Caco-2 (cell line): ENCODE measurements around the gene FTCDNL1. TPM values are rescaled to one million over a fixed set of nuclear protein-coding genes. Genes with fewer than 3 reads are reported as not detected.

Experiments
- BruUV-seq: library from RNA; stranded (reverse); fragments of 400-500 nt; replicated peaks from 2 replicates; lab custom pipeline; 2021; lab: Mats Ljungman, UMichigan
- CTCF ChIA-PET: fragments of 300-600 bp; sonication (Branson Sonifier 250); formaldehyde crosslinking; loops from one replicate; lab custom pipeline; 2022; ENCODE audit warnings: antibody characterized with exemption; lab: Charles Lee
- POLR2A ChIA-PET: fragments of 300-600 bp; sonication (Branson Sonifier 250); formaldehyde crosslinking; loops from one replicate; lab custom pipeline; 2022; ENCODE audit warnings: antibody characterized with exemption; lab: Charles Lee
- DNase-seq, 2 experiments: peaks; one replicate each; pipeline versions ENCODE4 v3.0.0 to v3.0.0-alpha.2; 2020 to 2022
- H3K27me3 ChIP-seq: replicated peaks from 2 replicates; pipeline ENCODE4 v1.6.0; 2011; ENCODE audit warnings: low read length; ENCODE audit not compliant: control insufficient read depth, insufficient read depth
- H3K36me3 ChIP-seq: 2 replicates; pipeline ENCODE4 v1.5.1; 2011; ENCODE audit warnings: low read length; ENCODE audit not compliant: control insufficient read depth, insufficient read depth
- H3K4me1 ChIP-seq: fragments of 250-450 bp; sonication (Bioruptor Pico); 2 replicates; pipeline ENCODE4 v1.5.1; 2020; ENCODE audit warnings: mild to moderate bottlenecking
- H3K4me3 ChIP-seq: 2 replicates; pipeline ENCODE4 v1.5.1; 2011; ENCODE audit warnings: low read depth, mild to moderate bottlenecking, control low read depth, low read length
- H3K9me3 ChIP-seq: fragments of 250-450 bp; sonication (Bioruptor Pico); 2 replicates; pipeline ENCODE4 v1.5.1; 2020; ENCODE audit warnings: mild to moderate bottlenecking, moderate library complexity
- H3K27ac Mint-ChIP-seq: one replicate; pipeline ENCODE4 v1.8.0; 2022; ENCODE audit warnings: mixed read lengths; ENCODE audit not compliant: unreplicated experiment
- H3K27me3 Mint-ChIP-seq: one replicate; pipeline ENCODE4 v1.8.0; 2022; ENCODE audit warnings: mixed read lengths; ENCODE audit not compliant: insufficient read depth, unreplicated experiment
- H3K36me3 Mint-ChIP-seq: one replicate; pipeline ENCODE4 v1.8.0; 2022; ENCODE audit warnings: mild to moderate bottlenecking, mixed read lengths; ENCODE audit not compliant: insufficient read depth, unreplicated experiment
- H3K4me1 Mint-ChIP-seq: one replicate; pipeline ENCODE4 v1.8.0; 2022; ENCODE audit warnings: low read depth, mixed read lengths; ENCODE audit not compliant: unreplicated experiment
- H3K4me3 Mint-ChIP-seq: one replicate; pipeline ENCODE4 v1.8.0; 2022; ENCODE audit warnings: mild to moderate bottlenecking, moderate library complexity, mixed read lengths; ENCODE audit not compliant: unreplicated experiment
- H3K9me3 Mint-ChIP-seq: one replicate; pipeline ENCODE4 v1.8.0; 2022; ENCODE audit warnings: mixed read lengths; ENCODE audit not compliant: unreplicated experiment
- intact Hi-C: fragments of 100-400 bp; cut with micrococcal nuclease; formaldehyde crosslinking; loops from one replicate; pipeline ENCODE4 v1.10.0; 2022; ENCODE audit not compliant: unreplicated experiment
- total RNA-seq: library from RNA; stranded (reverse); gene quantifications from 2 replicates; pipeline ENCODE4 v1.2.3, GENCODE V29; 2022
- TF ChIP-seq, protein P1 (sequence below), 2 experiments: fragments of 200-600 bp in 1 of 2; IDR thresholded peaks; 1 replicate in 1 of 2; 2 replicates in 1 of 2; pipeline versions ENCODE4 v1.5.1 to v1.8.0; 2011 to 2022; ENCODE audit warnings: antibody characterized with exemption in 1 of 2, control low read depth in 1 of 2, inconsistent platforms in 1 of 2, low read depth in 1 of 2, low read length in 1 of 2, mild to moderate bottlenecking in 1 of 2, moderate library complexity in 1 of 2; ENCODE audit not compliant: insufficient read depth in 1 of 2, severe bottlenecking in 1 of 2, unreplicated experiment in 1 of 2

FTCDNL1 gene
- total RNA-seq, 1 experiment from 2014 or later: 0.68 TPM

DNA sequence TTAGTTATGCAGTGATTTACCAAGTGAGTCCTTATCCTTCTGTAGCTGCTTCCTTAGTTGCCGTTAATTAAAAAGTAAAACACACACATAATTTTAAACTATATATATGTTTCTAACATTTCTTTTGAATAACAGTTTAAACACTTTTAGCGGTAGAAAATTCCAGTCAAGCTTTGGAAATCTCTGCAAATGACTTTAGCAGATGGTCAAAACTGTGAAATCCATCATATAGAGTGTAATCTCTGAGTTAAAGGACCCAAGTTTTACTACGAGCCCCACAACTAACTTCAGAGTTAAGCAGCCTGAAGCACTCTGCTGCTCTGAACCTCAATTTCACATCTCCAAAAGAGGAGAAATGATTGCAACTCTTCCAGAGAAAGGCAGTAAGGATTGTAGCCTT is 96.2 kb downstream of the FTCDNL1 start:
- Histone ChIP-seq H3K27me3 (no peaks in the 10 kb centered on the region), H3K36me3 (no peaks in the 10 kb centered on the region), H3K4me1 (no peaks in the 10 kb centered on the region), H3K4me3 (no peak overlapping the region), H3K9me3 (no peaks in the 10 kb centered on the region)
- Mint-ChIP-seq H3K4me1 (no peaks in the 10 kb centered on the region), H3K4me3 (no peak overlapping the region), H3K9me3 (no peaks in the 10 kb centered on the region), H3K36me3 (no peaks in the 10 kb centered on the region), H3K27me3 (peaks cover 7% of the 10 kb centered on the region), H3K27ac (no peak overlapping the region)
- TF ChIP-seq, protein P1, sequence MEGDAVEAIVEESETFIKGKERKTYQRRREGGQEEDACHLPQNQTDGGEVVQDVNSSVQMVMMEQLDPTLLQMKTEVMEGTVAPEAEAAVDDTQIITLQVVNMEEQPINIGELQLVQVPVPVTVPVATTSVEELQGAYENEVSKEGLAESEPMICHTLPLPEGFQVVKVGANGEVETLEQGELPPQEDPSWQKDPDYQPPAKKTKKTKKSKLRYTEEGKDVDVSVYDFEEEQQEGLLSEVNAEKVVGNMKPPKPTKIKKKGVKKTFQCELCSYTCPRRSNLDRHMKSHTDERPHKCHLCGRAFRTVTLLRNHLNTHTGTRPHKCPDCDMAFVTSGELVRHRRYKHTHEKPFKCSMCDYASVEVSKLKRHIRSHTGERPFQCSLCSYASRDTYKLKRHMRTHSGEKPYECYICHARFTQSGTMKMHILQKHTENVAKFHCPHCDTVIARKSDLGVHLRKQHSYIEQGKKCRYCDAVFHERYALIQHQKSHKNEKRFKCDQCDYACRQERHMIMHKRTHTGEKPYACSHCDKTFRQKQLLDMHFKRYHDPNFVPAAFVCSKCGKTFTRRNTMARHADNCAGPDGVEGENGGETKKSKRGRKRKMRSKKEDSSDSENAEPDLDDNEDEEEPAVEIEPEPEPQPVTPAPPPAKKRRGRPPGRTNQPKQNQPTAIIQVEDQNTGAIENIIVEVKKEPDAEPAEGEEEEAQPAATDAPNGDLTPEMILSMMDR (IDR thresholded peaks at IDR 0.05; ENCODE audit: insufficient read depth in 1 of 2, low read depth in 1 of 2, low read length in 1 of 2, severe bottlenecking in 1 of 2, unreplicated experiment in 1 of 2): no peak
- POLR2A ChIA-PET: no interaction called here
- no TSS peak for BruUV-seq
- CTCF ChIA-PET: no interaction called here
- intact Hi-C loops: no loop called here
- no peak for DNase-seq

DNA sequence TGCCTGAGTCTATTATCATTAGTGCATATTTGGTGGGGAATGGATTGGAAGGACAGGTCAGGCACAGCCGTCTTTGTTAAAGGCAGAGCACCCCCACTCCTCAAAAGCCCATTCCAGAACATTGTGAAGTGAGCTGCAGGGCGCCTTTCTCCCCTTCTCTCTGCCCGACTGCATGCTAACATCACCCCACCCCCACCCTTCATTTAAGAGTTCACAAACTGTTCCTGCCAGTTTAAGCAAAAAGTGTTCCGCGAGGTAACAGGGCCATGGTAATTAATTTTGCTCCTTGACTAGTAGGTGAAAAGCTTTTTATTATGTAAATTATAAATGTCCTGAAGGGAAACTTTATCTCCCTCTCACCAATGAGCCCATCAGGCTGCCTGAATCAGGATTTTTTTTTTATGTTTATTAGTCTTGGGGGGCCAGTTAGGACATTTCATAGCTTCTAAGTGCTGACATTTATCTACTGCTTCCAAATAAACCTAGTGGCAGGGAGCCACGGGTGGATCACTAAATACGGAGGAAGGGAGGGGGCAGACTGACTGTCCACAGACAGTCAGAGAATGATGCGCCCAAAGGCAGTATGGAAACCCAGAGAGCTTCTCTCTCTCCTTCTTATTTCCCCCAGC is 99.4 kb downstream of the FTCDNL1 start:
- Mint-ChIP-seq H3K27me3 (peaks cover 2% of the 10 kb centered on the region), H3K9me3 (no peaks in the 10 kb centered on the region), H3K4me1 (no peaks in the 10 kb centered on the region), H3K27ac (no peak overlapping the region), H3K36me3 (no peaks in the 10 kb centered on the region), H3K4me3 (no peak overlapping the region)
- Histone ChIP-seq H3K36me3 (no peaks in the 10 kb centered on the region), H3K27me3 (no peaks in the 10 kb centered on the region), H3K4me1 (no peaks in the 10 kb centered on the region), H3K9me3 (no peaks in the 10 kb centered on the region), H3K4me3 (no peak overlapping the region)
- no peak for DNase-seq
- CTCF ChIA-PET: no interaction called here
- POLR2A ChIA-PET: no interaction called here
- BruUV-seq: no TSS peak
- TF ChIP-seq, protein P1 (IDR thresholded peaks at IDR 0.05; ENCODE audit: insufficient read depth in 1 of 2, low read depth in 1 of 2, low read length in 1 of 2, severe bottlenecking in 1 of 2, unreplicated experiment in 1 of 2): no peak
- intact Hi-C loops: no loop called here

DNA sequence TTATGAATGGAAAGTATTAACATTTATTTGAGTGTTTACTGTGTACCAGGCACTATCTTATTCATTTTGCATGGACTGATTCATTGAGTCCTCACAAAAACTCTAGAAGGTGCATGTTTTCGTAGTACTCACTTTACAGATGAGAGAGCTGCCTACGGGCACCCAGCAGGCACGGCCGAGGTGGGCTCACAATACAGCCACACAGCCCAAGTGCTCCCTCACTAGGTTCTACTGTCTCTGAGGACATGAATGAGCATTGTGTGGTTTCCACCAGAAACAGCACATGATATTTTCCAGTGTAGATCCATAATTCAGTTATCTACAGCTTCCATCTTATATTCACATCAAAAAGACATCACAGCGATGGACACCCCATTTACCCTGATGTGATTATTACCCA is 101.4 kb downstream of the FTCDNL1 start:
- Histone ChIP-seq H3K4me3 (no peak overlapping the region), H3K4me1 (no peaks in the 10 kb centered on the region), H3K9me3 (no peaks in the 10 kb centered on the region), H3K36me3 (no peaks in the 10 kb centered on the region), H3K27me3 (no peaks in the 10 kb centered on the region)
- no peak overlapping the region for H3K4me3 Mint-ChIP-seq
- BruUV-seq: no TSS peak
- TF ChIP-seq, protein P1 (IDR thresholded peaks at IDR 0.05; ENCODE audit: insufficient read depth in 1 of 2, low read depth in 1 of 2, low read length in 1 of 2, severe bottlenecking in 1 of 2, unreplicated experiment in 1 of 2): no peak
- H3K27ac Mint-ChIP-seq: no peak overlapping the region
- ChIA-PET CTCF (no interaction called here), POLR2A (no interaction called here)
- no peaks in the 10 kb centered on the region for H3K4me1 Mint-ChIP-seq
- no peaks in the 10 kb centered on the region for H3K9me3 Mint-ChIP-seq
- peaks cover 2% of the 10 kb centered on the region for H3K27me3 Mint-ChIP-seq
- intact Hi-C loops: no loop called here
- no peak for DNase-seq
- H3K36me3 Mint-ChIP-seq: no peaks in the 10 kb centered on the region
